IMR-90 (cell line): ENCODE results near the gene MAP1LC3B2. TPM values are rescaled to one million over a fixed set of nuclear protein-coding genes. Genes with fewer than 3 reads are reported as not detected.

ENCODE experiments used
- ATAC-seq: fragments of 200-7000 bp; cut with Tn5 transposase; 2 replicates; pipeline ENCODE4 v1.9.1; 2020; ENCODE audit warnings: low read depth, mild to moderate bottlenecking, moderate library complexity
- BruUV-seq: library from RNA; stranded (reverse); fragments of 400-500 nt; replicated peaks from 2 replicates; lab custom pipeline; 2021; lab: Mats Ljungman, UMichigan
- CTCF ChIA-PET: fragments of 300-600 bp; formaldehyde crosslinking; extraction: SDS; loops from one replicate; lab custom pipeline; 2021; ENCODE audit warnings: antibody characterized with exemption; lab: Yijun Ruan, JAX
- POLR2A ChIA-PET: fragments of 300-600 bp; sonication (Branson Sonifier 250); formaldehyde crosslinking; loops from one replicate; lab custom pipeline; 2022; ENCODE audit warnings: antibody characterized with exemption; ENCODE audit not compliant: unreplicated experiment; lab: Charles Lee
- DNase-seq: peaks from one replicate; pipeline ENCODE4 v3.0.0; 2013
- H2AFZ ChIP-seq: replicated peaks from 2 replicates; pipeline ENCODE3; 2013; ENCODE audit warnings: low read length, mild to moderate bottlenecking; ENCODE audit not compliant: poor library complexity
- H2AK5ac ChIP-seq: 2 replicates; pipeline ENCODE4 v1.6.1; 2013; ENCODE audit warnings: low read depth, low read length, inconsistent platforms
- H2AK9ac ChIP-seq: replicated peaks from 2 replicates; pipeline ENCODE3; 2013; ENCODE audit warnings: mild to moderate bottlenecking, low read depth, low read length, moderate library complexity; ENCODE audit not compliant: poor library complexity
- H2BK120ac ChIP-seq: 2 replicates; pipeline ENCODE4 v1.6.1; 2013; ENCODE audit warnings: low read depth, low read length, inconsistent platforms
- H2BK15ac ChIP-seq: 3 replicates; pipeline ENCODE4 v1.6.1; 2013; ENCODE audit warnings: low read depth, low read length, inconsistent platforms
- H2BK20ac ChIP-seq: 2 replicates; pipeline ENCODE4 v1.6.1; 2013; ENCODE audit warnings: low read depth, mild to moderate bottlenecking, inconsistent platforms, low read length, moderate library complexity
- H2BK5ac ChIP-seq: 2 replicates; pipeline ENCODE4 v1.6.1; 2013; ENCODE audit warnings: mild to moderate bottlenecking, low read depth, low read length, inconsistent platforms; ENCODE audit not compliant: poor library complexity, severe bottlenecking
- H3K14ac ChIP-seq: replicated peaks from 2 replicates; pipeline ENCODE4 v1.6.1; 2013; ENCODE audit warnings: low read depth, low read length, inconsistent platforms
- H3K18ac ChIP-seq: 2 replicates; pipeline ENCODE4 v1.6.1; 2013; ENCODE audit warnings: low read depth, low read length, control low read depth
- H3K23ac ChIP-seq: 2 replicates; pipeline ENCODE4 v1.6.1; 2013; ENCODE audit warnings: low read depth, low read length, inconsistent platforms
- H3K27ac ChIP-seq: 2 replicates; pipeline ENCODE4 v1.5.1; 2013; ENCODE audit warnings: mild to moderate bottlenecking, control low read depth, low read length; ENCODE audit not compliant: insufficient read depth
- H3K27me3 ChIP-seq: 2 replicates; pipeline ENCODE4 v1.6.1; 2013; ENCODE audit warnings: low read length; ENCODE audit not compliant: control insufficient read depth, insufficient read depth
- H3K36me3 ChIP-seq: 2 replicates; pipeline ENCODE4 v1.6.1; 2013; ENCODE audit warnings: low read length, mixed read lengths; ENCODE audit not compliant: control insufficient read depth, insufficient read depth
- H3K4ac ChIP-seq: 2 replicates; pipeline ENCODE4 v1.6.1; 2013; ENCODE audit warnings: low read depth, low read length, inconsistent platforms
- H3K4me1 ChIP-seq: 2 replicates; pipeline ENCODE4 v1.6.1; 2013; ENCODE audit warnings: low read length, mixed read lengths; ENCODE audit not compliant: control insufficient read depth, insufficient read depth
- H3K4me2 ChIP-seq: 2 replicates; pipeline ENCODE4 v1.6.1; 2013; ENCODE audit warnings: low read depth, mild to moderate bottlenecking, control low read depth, low read length, moderate library complexity
- H3K4me3 ChIP-seq: 2 replicates; pipeline ENCODE4 v1.5.1; 2013; ENCODE audit warnings: low read depth, mild to moderate bottlenecking, control low read depth, low read length, moderate library complexity; ENCODE audit not compliant: insufficient read depth
- H3K56ac ChIP-seq: 2 replicates; pipeline ENCODE4 v1.6.1; 2013; ENCODE audit warnings: low read length, inconsistent platforms; ENCODE audit not compliant: insufficient read depth; ENCODE audit errors: extremely low read depth
- H3K79me1 ChIP-seq, 2 experiments: 2 replicates each; pipeline ENCODE4 v1.6.1; 2013; ENCODE audit warnings: low read length in 2 of 2, inconsistent platforms in 1 of 2, low read depth in 1 of 2
- H3K9ac ChIP-seq: 2 replicates; pipeline ENCODE4 v1.6.1; 2013; ENCODE audit warnings: low read depth, low read length, control low read depth
- H3K9me1 ChIP-seq: 2 replicates; pipeline ENCODE4 v1.6.1; 2013; ENCODE audit warnings: low read length, inconsistent platforms; ENCODE audit not compliant: insufficient read depth
- H3K9me3 ChIP-seq: 2 replicates; pipeline ENCODE4 v1.6.1; 2013; ENCODE audit warnings: low read length; ENCODE audit not compliant: control insufficient read depth, insufficient read depth
- H4K20me1 ChIP-seq: 2 replicates; pipeline ENCODE4 v1.6.1; 2013; ENCODE audit warnings: low read length, inconsistent platforms; ENCODE audit not compliant: insufficient read depth
- H4K5ac ChIP-seq: 2 replicates; pipeline ENCODE4 v1.6.1; 2013; ENCODE audit warnings: mild to moderate bottlenecking, low read depth, low read length, control low read depth
- H4K8ac ChIP-seq, 2 experiments: 2 replicates each; pipeline ENCODE4 v1.6.1; 2013; ENCODE audit warnings: low read depth in 2 of 2, low read length in 2 of 2, control low read depth in 1 of 2, inconsistent platforms in 1 of 2
- H4K91ac ChIP-seq: 2 replicates; pipeline ENCODE4 v1.6.1; 2013; ENCODE audit warnings: low read depth, low read length, inconsistent platforms; ENCODE audit not compliant: insufficient read depth
- BHLHE40 ChIP-seq: fragments of 150-350 bp; IDR thresholded peaks from 2 replicates; pipeline ENCODE4 v1.6.1; 2016; ENCODE audit warnings: mild to moderate bottlenecking, low read depth, low read length
- CEBPB ChIP-seq: IDR thresholded peaks from 2 replicates; pipeline ENCODE4 v1.6.1; 2012; ENCODE audit warnings: low read depth, low read length, improper control_type of control experiment
- CHD1 ChIP-seq: IDR thresholded peaks from 2 replicates; pipeline ENCODE4 v1.6.1; 2012; ENCODE audit warnings: low read depth, low read length, improper control_type of control experiment
- ELK1 ChIP-seq: fragments of 150-350 bp; IDR thresholded peaks from 2 replicates; pipeline ENCODE4 v1.6.1; 2016; ENCODE audit warnings: low read depth, mild to moderate bottlenecking, low read length, moderate library complexity, borderline replicate concordance
- FOS ChIP-seq: fragments of 150-350 bp; IDR thresholded peaks from 2 replicates; pipeline ENCODE4 v1.6.1; 2016; ENCODE audit warnings: low read depth, low read length
- MAFK ChIP-seq: IDR thresholded peaks from 2 replicates; pipeline ENCODE4 v1.6.1; 2012; ENCODE audit warnings: low read depth, low read length, improper control_type of control experiment
- MAZ ChIP-seq: IDR thresholded peaks from 2 replicates; pipeline ENCODE4 v1.6.1; 2012; ENCODE audit warnings: low read depth, mild to moderate bottlenecking, low read length, improper control_type of control experiment, moderate library complexity, borderline replicate concordance
- MXI1 ChIP-seq: IDR thresholded peaks from 2 replicates; pipeline ENCODE4 v1.6.1; 2012; ENCODE audit warnings: low read depth, mild to moderate bottlenecking, low read length, moderate library complexity, borderline replicate concordance
- NFE2L2 ChIP-seq: fragments of 150-350 bp; IDR thresholded peaks from 2 replicates; pipeline ENCODE4 v1.6.1; 2016; ENCODE audit warnings: low read depth, mild to moderate bottlenecking, low read length
- POLR2A ChIP-seq: IDR thresholded peaks from 2 replicates; pipeline ENCODE4 v1.6.1; 2012; ENCODE audit warnings: mild to moderate bottlenecking, low read depth, low read length
- RAD21 ChIP-seq: IDR thresholded peaks from 2 replicates; pipeline ENCODE4 v1.6.1; 2012; ENCODE audit warnings: low read length, improper control_type of control experiment
- RCOR1 ChIP-seq: IDR thresholded peaks from 2 replicates; pipeline ENCODE4 v1.6.1; 2012; ENCODE audit warnings: mild to moderate bottlenecking, low read length, improper control_type of control experiment; ENCODE audit not compliant: insufficient replicate concordance
- RFX5 ChIP-seq: IDR thresholded peaks from 2 replicates; pipeline ENCODE4 v1.8.0; 2012; ENCODE audit warnings: low read depth, mild to moderate bottlenecking, low read length, moderate library complexity
- SMC3 ChIP-seq: fragments of 150-350 bp; IDR thresholded peaks from 2 replicates; pipeline ENCODE4 v1.6.1; 2016; ENCODE audit warnings: low read depth, mild to moderate bottlenecking, antibody characterized with exemption, low read length, moderate library complexity
- USF2 ChIP-seq: fragments of 150-350 bp; IDR thresholded peaks from 2 replicates; pipeline ENCODE4 v1.6.1; 2017; ENCODE audit warnings: mild to moderate bottlenecking, antibody characterized with exemption, low read length, low read depth
- WGBS, 2 experiments: methylation state at CpG; one replicate each; pipeline versions ENCODE4 v1.1.5 to v1.1.7; 2013; ENCODE audit warnings: missing lambda C conversion rate in 2 of 2; ENCODE audit not compliant: insufficient read length in 1 of 2; ENCODE audit errors: extremely low coverage in 2 of 2; 5-methylcytosine and 5-hydroxymethylcytosine counted together
- dilution Hi-C: fragments of 300-500 bp; cut with HindIII; formaldehyde crosslinking; loops from one replicate; pipeline ENCODE4 v1.14.3; 2018; ENCODE audit warnings: low sequenced_read_pairs; ENCODE audit not compliant: unreplicated experiment
- in situ Hi-C: fragments of 300-500 bp; cut with MboI; formaldehyde crosslinking; loops from 3 replicates; pipeline ENCODE4 v1.14.3; 2019; ENCODE audit warnings: low sequenced_read_pairs, inconsistent platforms, mixed read lengths
- intact Hi-C: fragments of 100-400 bp; cut with micrococcal nuclease; formaldehyde crosslinking; loops from 2 replicates; pipeline ENCODE4 v1.10.0; 2022
- polyA plus RNA-seq, 3 experiments: library from polyadenylated mRNA; depleted of rRNA; stranded (reverse); fragments of >200 nt; gene quantifications; 2 replicates each; pipeline ENCODE4 v1.2.3, GENCODE V29; 2012; ENCODE audit warnings: low replicate concordance in 1 of 3
- total RNA-seq: library from RNA; depleted of rRNA; stranded (reverse); fragments of >200 nt; gene quantifications from 2 replicates; pipeline ENCODE4 v1.2.3, GENCODE V29; 2012
- TF ChIP-seq, protein P1 (sequence below): conservative IDR thresholded peaks from 2 replicates; pipeline ENCODE4 v1.5.1; 2012; ENCODE audit warnings: mild to moderate bottlenecking, low read depth, low read length, improper control_type of control experiment

MAP1LC3B2 gene
- total and polyA plus RNA-seq, 2 of the 4 experiments (the other 2 are of a cell fraction): 1.4 TPM; not detected in 1

GRCh38 chr12:116587270-116587669, 28.1 kb downstream of the MAP1LC3B2 start:
- Histone ChIP-seq H4K20me1 (no peaks in the 10 kb centered on the region), H3K27me3 (peaks cover 9% of the 10 kb centered on the region), H2BK5ac (peak overlapping the region; percentile 29), H3K14ac (no peak overlapping the region), H2AFZ (no peak overlapping the region), H4K5ac (no peak overlapping the region), H2BK15ac (no peak overlapping the region), H4K91ac (no peak overlapping the region), H3K9me1 (no peaks in the 10 kb centered on the region), H2AK9ac (no peak overlapping the region), H3K23ac (no peak overlapping the region), H3K4me2 (no peak overlapping the region), H3K4me1 (peaks cover 4% of the 10 kb centered on the region), H3K18ac (no peak overlapping the region), H4K8ac (no peak overlapping the region), H2BK20ac (no peak overlapping the region), H3K4me3 (no peak overlapping the region), H2BK120ac (no peak overlapping the region), H3K9me3 (peaks cover 6% of the 10 kb centered on the region), H3K79me1 (no peaks in the 10 kb centered on the region), H2AK5ac (no peak overlapping the region), H3K36me3 (no peaks in the 10 kb centered on the region), H3K27ac (no peak overlapping the region), H3K9ac (no peak overlapping the region), H3K4ac (no peak overlapping the region), H3K56ac (no peak overlapping the region)
- BruUV-seq: no TSS peak
- CTCF ChIA-PET: no interaction called here
- TF ChIP-seq SMC3 (no peak), RCOR1 (no peak), CEBPB (no peak), MXI1 (no peak), NFE2L2 (no peak), RFX5 (no peak), ELK1 (no peak), RAD21 (no peak), POLR2A (no peak), MAFK (no peak), CHD1 (no peak), BHLHE40 (no peak), USF2 (no peak), FOS (no peak), MAZ (no peak)
- TF ChIP-seq, protein P1, sequence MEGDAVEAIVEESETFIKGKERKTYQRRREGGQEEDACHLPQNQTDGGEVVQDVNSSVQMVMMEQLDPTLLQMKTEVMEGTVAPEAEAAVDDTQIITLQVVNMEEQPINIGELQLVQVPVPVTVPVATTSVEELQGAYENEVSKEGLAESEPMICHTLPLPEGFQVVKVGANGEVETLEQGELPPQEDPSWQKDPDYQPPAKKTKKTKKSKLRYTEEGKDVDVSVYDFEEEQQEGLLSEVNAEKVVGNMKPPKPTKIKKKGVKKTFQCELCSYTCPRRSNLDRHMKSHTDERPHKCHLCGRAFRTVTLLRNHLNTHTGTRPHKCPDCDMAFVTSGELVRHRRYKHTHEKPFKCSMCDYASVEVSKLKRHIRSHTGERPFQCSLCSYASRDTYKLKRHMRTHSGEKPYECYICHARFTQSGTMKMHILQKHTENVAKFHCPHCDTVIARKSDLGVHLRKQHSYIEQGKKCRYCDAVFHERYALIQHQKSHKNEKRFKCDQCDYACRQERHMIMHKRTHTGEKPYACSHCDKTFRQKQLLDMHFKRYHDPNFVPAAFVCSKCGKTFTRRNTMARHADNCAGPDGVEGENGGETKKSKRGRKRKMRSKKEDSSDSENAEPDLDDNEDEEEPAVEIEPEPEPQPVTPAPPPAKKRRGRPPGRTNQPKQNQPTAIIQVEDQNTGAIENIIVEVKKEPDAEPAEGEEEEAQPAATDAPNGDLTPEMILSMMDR: no peak
- intact Hi-C loops: no loop called here
- dilution Hi-C loops: no loop called here
- ATAC-seq: no peak
- DNase-seq: no peak
- 100% methylated on average over 1 of the region's 2 CpGs; no CpG with 5 or more reads in 1 of the 2 experiments for WGBS, 2 experiments
- POLR2A ChIA-PET: no interaction called here
- in situ Hi-C loops: no loop called here
